Measurements from ENCODE around the gene SMYD3.
"Not testable (repeated sequence)": the region's sequence is repeated elsewhere in the genome, so short reads cannot be mapped to it uniquely, and the experiment has no call there.

DNA sequence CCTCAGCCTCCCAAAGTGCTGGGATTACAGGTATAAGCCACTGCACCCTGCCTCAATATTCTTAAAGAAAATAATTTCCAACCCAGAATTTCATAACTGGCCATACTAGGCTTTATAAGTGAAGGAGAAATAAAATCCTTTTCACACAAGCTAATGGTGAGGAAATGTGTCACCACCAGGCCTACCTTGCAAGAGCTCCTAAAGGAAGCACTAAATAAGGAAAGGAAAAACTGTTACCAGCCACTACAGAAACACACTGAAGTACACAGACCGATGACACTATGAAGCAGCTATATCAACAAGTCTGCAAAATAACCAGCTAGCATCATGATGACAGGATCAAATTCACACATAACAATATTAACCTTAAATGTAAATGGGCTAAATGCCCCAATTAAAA is 565.3 kb downstream of the SMYD3 start:
- TF ChIP-seq, protein P1, sequence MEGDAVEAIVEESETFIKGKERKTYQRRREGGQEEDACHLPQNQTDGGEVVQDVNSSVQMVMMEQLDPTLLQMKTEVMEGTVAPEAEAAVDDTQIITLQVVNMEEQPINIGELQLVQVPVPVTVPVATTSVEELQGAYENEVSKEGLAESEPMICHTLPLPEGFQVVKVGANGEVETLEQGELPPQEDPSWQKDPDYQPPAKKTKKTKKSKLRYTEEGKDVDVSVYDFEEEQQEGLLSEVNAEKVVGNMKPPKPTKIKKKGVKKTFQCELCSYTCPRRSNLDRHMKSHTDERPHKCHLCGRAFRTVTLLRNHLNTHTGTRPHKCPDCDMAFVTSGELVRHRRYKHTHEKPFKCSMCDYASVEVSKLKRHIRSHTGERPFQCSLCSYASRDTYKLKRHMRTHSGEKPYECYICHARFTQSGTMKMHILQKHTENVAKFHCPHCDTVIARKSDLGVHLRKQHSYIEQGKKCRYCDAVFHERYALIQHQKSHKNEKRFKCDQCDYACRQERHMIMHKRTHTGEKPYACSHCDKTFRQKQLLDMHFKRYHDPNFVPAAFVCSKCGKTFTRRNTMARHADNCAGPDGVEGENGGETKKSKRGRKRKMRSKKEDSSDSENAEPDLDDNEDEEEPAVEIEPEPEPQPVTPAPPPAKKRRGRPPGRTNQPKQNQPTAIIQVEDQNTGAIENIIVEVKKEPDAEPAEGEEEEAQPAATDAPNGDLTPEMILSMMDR (IDR thresholded peaks at IDR 0.05; ENCODE audit: extremely low read depth in 1 of 2, insufficient read depth in 1 of 2, low read depth in 1 of 2, low read length in 2 of 2) = not testable (repeated sequence)
- TF ChIP-seq POLR2A (IDR thresholded peaks at IDR 0.05; ENCODE audit: low read depth, low read length); MYC (IDR thresholded peaks at IDR 0.05; ENCODE audit: low read depth, low read length); EZH2 (IDR thresholded peaks at IDR 0.05; ENCODE audit: borderline replicate concordance, low read depth, low read length, severe bottlenecking): not testable (repeated sequence)
- TF ChIP-seq, protein P2, sequence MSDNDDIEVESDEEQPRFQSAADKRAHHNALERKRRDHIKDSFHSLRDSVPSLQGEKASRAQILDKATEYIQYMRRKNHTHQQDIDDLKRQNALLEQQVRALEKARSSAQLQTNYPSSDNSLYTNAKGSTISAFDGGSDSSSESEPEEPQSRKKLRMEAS (IDR thresholded peaks at IDR 0.05; ENCODE audit: insufficient read depth, insufficient read length) = not testable (repeated sequence)
